ENCODE results near the gene FAM107B.

FAM107B gene

DNA sequence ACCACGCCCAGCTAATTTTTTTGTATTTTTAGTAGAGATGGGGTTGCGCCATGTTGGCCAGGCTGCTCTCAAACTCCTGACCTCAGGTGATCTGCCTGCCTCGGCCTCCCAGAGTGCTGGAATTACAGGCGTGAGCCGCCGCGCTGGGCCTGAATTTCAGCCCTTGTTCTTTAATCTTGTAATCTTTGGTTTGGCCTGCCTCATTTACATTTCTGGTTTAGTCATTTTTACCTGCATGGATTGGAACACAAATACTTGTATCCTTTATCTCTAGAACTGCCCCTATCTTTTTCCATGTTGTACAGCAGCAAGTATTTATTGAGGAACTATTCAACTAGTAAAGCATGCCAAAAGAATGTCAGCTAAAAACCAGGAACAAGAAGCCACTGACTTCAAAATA, 248.4 kb downstream of the FAM107B start:
- DNase-seq = no peak
- H3K27me3 ChIP-seq (ENCODE audit: insufficient read depth, low read depth, severe bottlenecking) = no peaks in the 10 kb centered on the region
- H3K4me3 ChIP-seq (ENCODE audit: low read depth, low read length) = no peak overlapping the region
- H3K9me3 ChIP-seq (ENCODE audit: severe bottlenecking) = no peaks in the 10 kb centered on the region
- TF ChIP-seq CTCF (IDR thresholded peaks at IDR 0.05; ENCODE audit: low read depth, low read length) = no peak
- H3K27ac ChIP-seq = no peak overlapping the region
- no peaks in the 10 kb centered on the region for H3K36me3 ChIP-seq

GRCh38 chr10:14524691-14525324, 249.9 kb downstream of the FAM107B start:
- TF ChIP-seq CTCF (IDR thresholded peaks at IDR 0.05; ENCODE audit: low read depth, low read length) = no peak
- Histone ChIP-seq H3K27ac (no peak overlapping the region), H3K4me3 (ENCODE audit: low read depth, low read length) (no peak overlapping the region), H3K27me3 (ENCODE audit: insufficient read depth, low read depth, severe bottlenecking) (no peaks in the 10 kb centered on the region), H3K9me3 (ENCODE audit: severe bottlenecking) (no peaks in the 10 kb centered on the region), H3K36me3 (no peaks in the 10 kb centered on the region)
- DNase-seq = no peak

- H3K36me3 ChIP-seq = no peaks in the 10 kb centered on the region
- H3K4me3 ChIP-seq (ENCODE audit: low read depth, low read length) = no peak overlapping the region
- H3K9me3 ChIP-seq (ENCODE audit: severe bottlenecking) = no peaks in the 10 kb centered on the region
- no peaks in the 10 kb centered on the region for H3K27me3 ChIP-seq (ENCODE audit: insufficient read depth, low read depth, severe bottlenecking)
- H3K27ac ChIP-seq = no peak overlapping the region
- no peak for TF ChIP-seq CTCF (IDR thresholded peaks at IDR 0.05; ENCODE audit: low read depth, low read length)
- DNase-seq = no peak
Measured at GRCh38 chr10:14523286-14523685, 251.4 kb downstream of the FAM107B start.

- no peak for DNase-seq
- TF ChIP-seq CTCF (IDR thresholded peaks at IDR 0.05; ENCODE audit: low read depth, low read length) = no peak
- no peak overlapping the region for H3K4me3 ChIP-seq (ENCODE audit: low read depth, low read length)
- H3K9me3 ChIP-seq (ENCODE audit: severe bottlenecking) = no peaks in the 10 kb centered on the region
- no peak overlapping the region for H3K27ac ChIP-seq
- no peaks in the 10 kb centered on the region for H3K27me3 ChIP-seq (ENCODE audit: insufficient read depth, low read depth, severe bottlenecking)
- H3K36me3 ChIP-seq = no peaks in the 10 kb centered on the region
Measured at GRCh38 chr10:14519785-14520184, 254.9 kb downstream of the FAM107B start.

- DNase-seq = no peak
- Histone ChIP-seq H3K27ac (no peak overlapping the region), H3K36me3 (no peaks in the 10 kb centered on the region), H3K9me3 (ENCODE audit: severe bottlenecking) (no peaks in the 10 kb centered on the region), H3K4me3 (ENCODE audit: low read depth, low read length) (no peak overlapping the region), H3K27me3 (ENCODE audit: insufficient read depth, low read depth, severe bottlenecking) (no peaks in the 10 kb centered on the region)
- TF ChIP-seq CTCF (IDR thresholded peaks at IDR 0.05; ENCODE audit: low read depth, low read length) = no peak
Measured at GRCh38 chr10:14518149-14518548, 256.5 kb downstream of the FAM107B start.

GRCh38 chr10:14513123-14513522, 261.6 kb downstream of the FAM107B start:
- Histone ChIP-seq H3K27me3 (ENCODE audit: insufficient read depth, low read depth, severe bottlenecking) (no peaks in the 10 kb centered on the region), H3K27ac (no peak overlapping the region), H3K36me3 (no peaks in the 10 kb centered on the region), H3K4me3 (ENCODE audit: low read depth, low read length) (no peak overlapping the region), H3K9me3 (ENCODE audit: severe bottlenecking) (no peaks in the 10 kb centered on the region)
- no peak for TF ChIP-seq CTCF (IDR thresholded peaks at IDR 0.05; ENCODE audit: low read depth, low read length)
- no peak for DNase-seq
